Activated naive CD8-positive, alpha-beta T cell treated with anti-CD3 and anti-CD28 coated beads, Interleukin-2, amount 50 U/mL, for 16 hours (primary cell): Measurements from ENCODE around the gene PDCD4.

Source experiments
- DNase-seq: peaks from one replicate; pipeline ENCODE4 v3.0.0-alpha.2; 2020; ENCODE audit warnings: low read depth, low spot score

PDCD4 gene

GRCh38 chr10:110842326-110842904 is 29.3 kb upstream of the PDCD4 start:
- no peak for DNase-seq

DNA sequence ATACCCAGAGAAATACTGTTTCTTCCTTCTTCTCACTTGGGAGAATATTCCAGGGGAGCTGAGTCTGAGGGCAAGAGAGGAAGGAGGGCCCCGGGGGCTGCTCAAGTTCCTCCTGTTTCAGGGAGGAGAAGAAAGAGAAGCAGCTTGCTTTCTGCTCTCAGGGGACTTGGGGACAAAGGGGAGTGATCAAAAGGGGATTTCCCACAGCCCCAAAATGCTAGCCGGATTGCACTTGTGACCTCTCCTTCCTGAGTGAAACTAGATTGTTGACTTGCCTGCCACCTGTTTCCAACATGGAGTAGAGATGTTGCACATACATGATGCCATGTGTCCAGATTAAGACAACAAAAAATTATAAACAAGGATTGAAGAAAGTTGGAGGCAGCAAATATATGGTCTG is 28.7 kb upstream of the PDCD4 start:
- no peak for DNase-seq

DNA sequence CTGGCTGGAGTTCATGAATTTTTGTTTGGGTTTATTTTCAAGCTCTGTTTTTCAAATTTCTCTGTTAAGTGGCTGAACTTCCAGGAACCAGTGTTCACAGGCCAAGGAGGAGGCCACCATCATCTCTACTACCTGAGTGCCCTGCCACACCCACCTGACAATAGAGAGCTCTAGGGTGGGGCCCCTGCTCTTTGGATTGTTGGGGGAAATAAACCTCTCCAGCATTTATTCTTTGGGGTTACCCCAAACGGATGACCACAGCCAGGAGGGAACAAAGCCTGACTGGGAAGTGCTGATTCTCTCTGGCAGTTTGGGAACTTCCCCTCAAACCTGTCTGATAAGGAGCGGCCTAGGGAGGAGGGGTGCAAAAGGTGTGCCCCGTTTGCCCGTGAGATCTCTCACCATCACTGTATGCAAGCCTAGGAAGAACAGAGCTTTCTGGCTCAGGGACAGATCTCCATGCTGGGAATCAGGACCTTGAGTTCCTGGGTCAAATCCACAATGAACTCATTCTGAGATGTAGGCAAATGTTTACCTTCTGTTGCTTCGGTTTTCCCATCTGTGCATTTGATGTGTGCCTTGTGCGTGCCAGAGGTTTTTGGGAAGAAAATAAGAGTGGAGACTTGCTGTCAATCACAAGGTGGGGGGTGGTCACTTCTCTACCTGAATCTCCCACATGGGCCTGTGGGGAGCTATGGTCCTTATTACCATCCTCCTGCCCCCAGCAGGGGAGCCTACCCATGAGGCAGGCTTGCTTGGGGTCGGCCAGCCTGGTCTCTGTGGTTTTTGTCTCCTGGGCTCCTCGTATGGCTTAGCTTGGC is 27.7 kb upstream of the PDCD4 start:
- no peak for DNase-seq

GRCh38 chr10:110844617-110844881 is 27.2 kb upstream of the PDCD4 start:
- DNase-seq = no peak

DNA sequence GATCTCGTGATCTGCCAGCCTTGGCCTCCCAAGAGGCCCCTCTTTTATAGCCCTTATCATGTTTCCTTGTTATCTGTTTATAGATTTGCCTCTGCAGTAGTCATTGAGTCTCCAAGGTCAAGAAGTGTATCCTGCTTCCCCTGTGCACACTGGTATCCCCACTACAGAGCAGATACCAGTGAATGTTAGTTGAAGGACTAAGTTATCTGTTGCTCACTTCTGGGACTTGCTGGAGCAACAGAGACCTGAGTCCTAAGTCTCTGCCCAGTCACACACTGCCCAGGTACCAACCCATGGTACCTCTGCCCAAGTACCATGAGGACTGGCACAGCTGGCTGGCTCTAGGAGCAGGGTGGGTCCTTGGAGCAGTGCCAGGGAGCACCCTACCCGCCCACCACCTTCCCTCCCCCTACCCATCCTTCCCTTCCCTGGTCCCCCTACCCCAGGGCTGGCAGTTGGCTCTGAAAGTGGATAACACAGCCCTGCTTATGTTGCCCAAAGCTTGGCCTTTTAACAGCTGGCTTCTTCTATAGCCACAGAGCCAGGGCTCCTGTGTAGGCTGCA is 26.5 kb upstream of the PDCD4 start:
- no peak for DNase-seq

DNA sequence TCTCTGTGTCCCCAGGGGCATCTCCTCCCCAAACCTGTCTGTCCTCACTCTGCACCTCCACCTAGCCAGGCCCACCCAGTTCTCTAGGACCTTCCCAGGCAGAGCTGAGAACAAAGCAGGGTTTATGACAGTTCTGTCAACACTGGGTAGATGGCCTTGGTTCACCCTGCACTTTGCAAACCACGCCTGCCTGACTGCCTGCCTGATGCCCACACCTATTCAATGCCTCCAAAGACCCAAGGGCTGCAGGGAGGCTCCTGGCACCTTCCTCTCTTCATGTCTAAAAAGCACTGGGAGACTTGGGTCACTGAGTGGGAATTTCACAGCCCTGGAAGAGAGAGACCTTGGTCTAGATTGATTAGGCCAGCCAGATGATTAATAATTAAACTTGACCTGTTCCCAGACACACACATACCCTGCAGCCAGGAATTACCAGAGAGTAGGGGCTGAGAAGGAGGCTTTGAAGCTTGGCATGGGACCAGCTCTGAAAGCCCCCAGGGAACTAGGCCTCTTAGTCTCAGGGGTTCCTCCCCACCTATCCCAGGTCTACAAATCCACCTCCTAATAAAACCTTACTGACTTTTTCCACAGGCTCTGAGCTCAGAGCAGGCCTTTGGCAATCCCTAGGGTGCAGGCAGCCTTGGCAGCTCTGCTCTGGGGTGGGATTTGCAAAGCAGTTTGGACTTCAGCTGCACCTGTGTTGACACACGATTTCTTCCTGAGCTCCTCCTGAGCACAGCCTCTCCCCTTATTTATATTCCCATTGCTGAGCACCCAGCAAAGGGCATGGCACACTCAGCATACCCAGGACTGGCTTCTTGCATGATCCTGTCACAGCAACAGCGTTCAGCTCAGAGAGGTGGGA is 25.7 kb upstream of the PDCD4 start:
- DNase-seq = no peak

- DNase-seq = no peak
Measured at GRCh38 chr10:110847374-110847773, 24.4 kb upstream of the PDCD4 start.

DNA sequence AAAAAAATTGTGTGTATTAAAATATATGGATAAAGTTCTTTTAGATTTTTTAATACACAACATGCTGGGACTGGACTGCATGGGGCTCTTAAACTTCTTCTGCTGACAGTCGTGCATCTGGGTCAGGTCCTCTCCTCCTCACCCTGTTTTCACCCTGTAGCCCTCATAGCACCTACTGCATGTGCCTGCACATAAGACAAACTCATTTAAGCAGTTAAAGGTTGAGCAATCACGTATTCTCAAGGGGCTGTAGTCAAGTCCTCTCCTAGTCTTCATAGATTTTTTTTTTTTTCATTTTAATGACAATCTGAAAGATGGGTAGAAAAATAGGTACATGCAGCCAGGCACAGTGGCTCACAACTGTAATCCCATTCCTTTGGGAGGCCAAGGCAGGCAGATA is 23.6 kb upstream of the PDCD4 start:
- DNase-seq = no peak

GRCh38 chr10:110850099-110850498 is 21.6 kb upstream of the PDCD4 start:
- no peak for DNase-seq

DNA sequence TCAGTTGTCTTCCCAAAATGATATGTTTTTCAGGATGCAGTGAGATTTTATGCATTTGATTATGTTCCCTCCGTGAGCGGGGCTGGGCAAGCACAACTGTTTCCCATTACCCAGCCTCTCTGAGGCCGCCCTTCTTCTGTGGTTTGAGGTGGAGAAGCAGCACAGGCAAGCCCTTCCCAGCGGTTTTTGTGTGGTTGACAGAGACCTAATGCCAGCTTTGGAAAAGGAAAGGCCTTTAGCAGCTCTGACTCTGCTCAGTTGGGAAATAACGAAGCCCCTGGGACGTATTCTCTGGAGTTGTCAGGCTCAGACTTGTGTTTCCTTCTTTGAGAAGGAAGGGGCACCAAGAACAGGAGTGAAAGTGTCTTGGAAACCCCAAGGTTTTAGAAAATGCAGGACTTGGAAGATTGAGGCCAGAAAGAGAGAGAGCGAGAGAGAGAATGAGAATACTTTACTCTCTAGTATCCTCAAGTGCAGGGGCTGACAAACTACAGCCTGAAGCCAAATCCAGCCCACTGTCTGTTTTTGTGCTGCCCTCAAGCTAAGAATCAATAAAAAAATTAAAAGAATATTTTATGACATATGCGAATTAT is 20.6 kb upstream of the PDCD4 start:
- no peak for DNase-seq

DNA sequence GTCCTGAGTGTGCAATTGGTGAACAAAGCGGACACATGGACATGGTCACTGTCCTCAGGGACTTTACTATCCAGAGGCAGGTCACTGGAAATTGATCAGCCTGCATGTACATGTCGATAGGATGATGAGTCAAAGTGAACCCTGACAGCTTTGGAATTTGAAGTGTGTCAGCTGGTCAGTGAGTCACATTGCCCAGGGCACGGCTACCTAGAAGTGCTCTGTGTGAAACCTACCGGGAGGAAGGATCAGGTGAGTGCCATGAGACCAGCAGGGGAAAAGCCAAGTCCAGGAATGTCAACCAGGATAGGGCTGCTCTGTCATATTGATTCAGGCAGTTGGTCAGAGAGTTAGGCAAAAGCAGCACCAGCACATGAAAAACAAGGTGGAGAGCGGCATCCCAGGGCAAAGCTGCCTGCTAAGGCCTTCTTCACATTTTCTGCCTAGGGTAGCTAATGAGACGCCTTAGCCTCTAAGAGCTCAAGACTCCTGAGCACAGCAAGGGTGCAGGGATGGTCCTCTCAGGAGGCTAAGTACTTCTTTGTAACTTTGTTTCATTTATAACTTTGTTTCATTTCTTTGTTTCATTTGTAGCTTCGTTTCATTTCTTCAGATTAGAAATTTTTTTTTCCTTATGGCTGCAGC is 19.4 kb upstream of the PDCD4 start:
- DNase-seq = no peak

- no peak for DNase-seq
Measured at GRCh38 chr10:110852947-110853346, 18.8 kb upstream of the PDCD4 start.

- DNase-seq = no peak
Measured at GRCh38 chr10:110853921-110854605, 17.7 kb upstream of the PDCD4 start.

- DNase-seq = no peak
Measured at GRCh38 chr10:110857265-110858171, 14.2 kb upstream of the PDCD4 start.

GRCh38 chr10:110858297-110858934 is 13.3 kb upstream of the PDCD4 start:
- DNase-seq = no peak

DNA sequence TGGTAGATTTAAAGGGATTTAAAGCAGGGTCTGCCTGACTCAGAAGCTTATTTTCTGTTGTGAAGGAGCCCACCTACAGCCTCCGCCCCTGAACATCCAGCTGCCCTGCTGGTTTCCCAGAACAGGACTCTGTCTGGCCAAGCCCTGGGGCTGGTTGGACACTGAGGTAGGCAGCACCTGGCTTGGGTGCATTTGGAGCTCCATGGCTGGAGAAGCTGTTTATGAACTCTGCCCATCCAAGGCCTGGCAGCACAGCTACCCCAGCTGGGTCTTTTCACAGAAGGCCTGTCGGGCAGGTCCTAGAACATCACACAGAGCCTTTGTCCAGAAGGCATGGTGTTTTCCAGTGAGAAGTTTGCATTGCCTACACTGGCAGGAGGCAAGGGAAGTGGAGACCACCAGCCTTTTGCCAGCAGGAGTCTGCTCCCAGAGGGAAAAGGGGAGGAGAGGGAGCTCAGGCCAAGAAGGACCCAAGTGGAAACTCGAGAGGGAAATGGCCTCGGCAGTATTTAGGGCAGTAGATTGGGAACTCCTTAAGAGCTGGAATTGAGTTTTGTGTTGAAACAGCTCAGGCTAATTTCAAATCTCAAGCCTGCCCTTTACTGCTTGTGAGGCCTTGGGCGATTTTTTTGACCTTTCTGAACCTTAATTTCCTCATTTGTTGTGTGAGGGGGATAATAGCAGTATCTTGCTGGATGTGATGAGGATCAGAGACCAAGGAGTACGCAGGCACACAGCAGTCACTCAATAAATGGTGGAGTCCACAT is 12.3 kb upstream of the PDCD4 start:
- no peak for DNase-seq

DNA sequence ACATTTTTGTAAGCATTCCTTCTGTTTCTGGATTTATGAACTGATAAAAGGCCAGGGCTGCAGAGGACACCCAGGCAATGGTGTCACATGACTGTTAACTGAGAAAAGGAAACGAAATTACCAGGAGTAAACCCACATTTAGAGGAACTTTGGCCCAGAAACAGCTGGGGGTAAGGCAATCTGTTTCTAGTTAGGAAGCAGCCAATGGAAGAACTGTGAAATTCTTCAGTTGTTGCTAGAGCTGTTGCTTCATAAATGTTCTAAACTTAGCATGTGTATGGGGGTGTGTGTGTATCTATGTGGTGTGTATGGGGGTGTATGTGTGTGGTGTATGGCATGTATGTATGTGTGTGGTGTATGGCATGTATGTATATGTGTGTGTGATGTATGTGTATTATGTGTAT is 11.8 kb upstream of the PDCD4 start:
- no peak for DNase-seq

DNA sequence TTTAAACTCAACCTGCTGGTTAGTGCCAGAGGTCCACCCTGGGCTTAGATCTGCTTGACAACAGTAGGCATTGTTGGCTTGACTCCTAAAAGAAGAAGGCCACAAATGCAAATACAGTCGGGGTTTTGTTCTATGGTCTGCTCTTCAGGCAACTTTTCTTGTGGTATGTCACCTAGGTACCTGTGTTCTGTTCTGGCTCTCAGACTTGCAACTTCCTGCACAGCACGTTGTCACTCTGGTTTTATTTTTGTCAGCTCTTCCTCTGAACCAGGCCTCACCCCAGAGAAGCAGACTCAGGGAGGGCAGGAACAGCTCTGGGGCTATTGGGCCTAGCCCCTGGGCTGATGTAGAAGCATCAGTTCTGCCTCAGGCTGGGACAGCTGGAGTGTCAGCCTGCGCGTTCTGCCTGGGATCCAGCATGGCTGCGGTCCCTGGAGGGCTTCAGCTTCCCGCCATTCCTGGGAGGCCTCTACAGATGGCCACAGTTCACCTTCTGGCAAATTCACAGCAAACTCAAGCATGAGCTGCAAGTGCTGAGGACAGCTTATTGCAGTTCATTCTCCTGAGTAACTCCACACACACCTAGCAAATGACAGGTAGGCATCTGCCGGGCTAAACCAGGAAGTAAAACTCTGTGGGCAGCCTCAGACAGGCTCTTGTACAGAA is 11.0 kb upstream of the PDCD4 start:
- DNase-seq = no peak
